Measurements from ENCODE around the gene DAZAP2.

GRCh38 chr12:51190820-51191219, 47.8 kb upstream of the DAZAP2 start:
- TF ChIP-seq LEF1 (IDR thresholded peaks at IDR 0.05; ENCODE audit: borderline replicate concordance) (no peak), SP1 (IDR thresholded peaks at IDR 0.05) (no peak), PKNOX1 (IDR thresholded peaks at IDR 0.05) (no peak), ELF4 (IDR thresholded peaks at IDR 0.05) (no peak)

Data from HEK293T (cell line).